ENCODE results near the gene GARIN6. TPM values are rescaled to one million over a fixed set of nuclear protein-coding genes. Genes with fewer than 3 reads are reported as not detected.

The GARIN6 gene
- not detected for total RNA-seq

GRCh38 chr12:99647453-99647852 is at the start of gene GARIN6:
Gene GARIN6 (plus strand): TSS chr12:99647753. CDS start chr12:99648175, 422 bp downstream.

Data from activated naive CD4-positive, alpha-beta T cell treated with anti-CD3 and anti-CD28 coated beads, Interleukin-2, amount 10 ng/mL, durations not matched to agents 5 hours and 36 hours (primary cell).